M059J (cell line): Measurements from ENCODE around the gene DTNB. TPM values are rescaled to one million over a fixed set of nuclear protein-coding genes. Genes with fewer than 3 reads are reported as not detected.

Experiments used
- DNase-seq: peaks from one replicate; pipeline ENCODE4 v3.0.0-alpha.2; 2012; ENCODE audit warnings: low read depth
- total RNA-seq: library from RNA; depleted of rRNA; stranded (reverse); fragments of >200 nt; shearing (Covaris generic); gene quantifications from 2 replicates; pipeline ENCODE4 v1.2.3, GENCODE V29; 2014

Gene DTNB
- total RNA-seq, 1 experiment from 2014 or later: 12.2 TPM

DNA sequence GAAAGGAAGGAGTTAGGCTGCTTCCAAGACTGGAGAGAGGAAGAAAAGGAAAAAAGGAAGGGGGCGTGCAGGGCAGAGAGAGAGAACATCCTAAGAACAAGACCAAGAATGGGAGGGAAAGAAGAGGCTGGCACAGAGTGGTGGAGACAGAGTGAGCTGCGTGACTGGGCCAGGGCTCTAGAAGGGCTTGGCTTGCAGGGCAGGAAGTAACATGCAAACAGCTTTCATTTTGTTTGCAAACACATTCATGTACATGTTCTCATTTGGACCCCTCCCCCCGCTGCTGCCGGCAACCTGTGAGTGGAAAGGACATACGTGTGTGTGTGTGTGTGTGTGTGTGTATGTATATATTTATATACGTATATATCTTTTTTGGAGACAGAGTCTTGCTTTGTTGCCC lies 284.9 kb downstream of the DTNB start:
- DNase-seq: no peak

DNA sequence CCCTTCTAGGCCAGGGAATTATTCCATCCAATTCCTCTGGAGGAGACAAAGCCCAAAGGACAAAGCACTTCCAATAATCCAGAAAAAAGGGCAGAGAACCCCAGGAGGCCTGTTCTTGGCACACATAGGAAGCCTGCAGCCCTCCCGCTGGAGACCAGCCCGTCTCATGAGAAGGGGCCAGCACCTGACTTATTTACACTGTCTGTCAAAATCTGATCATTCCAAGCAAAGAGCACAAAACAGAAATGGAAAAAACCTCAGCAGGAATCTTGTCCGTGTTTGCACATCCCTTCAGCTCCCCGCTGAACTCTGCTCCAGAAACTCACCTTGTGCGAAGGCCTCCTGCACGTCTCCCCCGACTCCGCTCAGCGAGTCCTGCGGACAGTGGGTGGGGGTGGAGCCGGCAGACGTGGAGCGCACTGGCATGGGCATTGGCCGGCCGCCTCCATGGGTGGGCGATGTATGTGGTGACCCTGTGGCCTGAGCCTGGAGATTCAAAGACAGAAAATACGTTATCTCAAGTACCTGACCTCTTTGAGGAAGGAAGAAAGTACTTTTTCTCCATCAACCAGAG lies 285.4 kb downstream of the DTNB start:
- no peak for DNase-seq

- DNase-seq: no peak
Measured at GRCh38 chr2:25386971-25387875, 286.2 kb downstream of the DTNB start.

GRCh38 chr2:25385910-25386309 lies 287.5 kb downstream of the DTNB start:
- DNase-seq: no peak

DNA sequence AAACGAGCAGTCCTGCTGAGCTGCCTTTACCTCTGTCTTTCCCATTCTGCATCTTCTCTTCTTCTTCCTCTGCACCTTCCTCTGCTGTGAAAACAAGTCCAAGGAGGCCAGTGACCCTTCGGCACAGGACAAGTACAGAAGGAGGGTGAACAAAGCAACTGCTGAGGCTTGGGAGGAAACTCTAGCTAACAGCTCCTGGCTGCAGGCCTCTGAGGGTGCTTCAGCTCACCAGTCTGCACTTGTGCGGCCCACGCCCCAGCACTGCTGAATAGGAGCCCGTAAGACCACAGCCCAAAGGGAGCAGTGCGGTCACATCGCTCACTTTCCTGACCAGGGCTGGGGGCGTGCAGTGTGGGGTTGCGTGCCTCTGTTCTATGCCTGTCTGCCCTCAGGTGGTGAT lies 289.6 kb downstream of the DTNB start:
- no peak for DNase-seq

DNA sequence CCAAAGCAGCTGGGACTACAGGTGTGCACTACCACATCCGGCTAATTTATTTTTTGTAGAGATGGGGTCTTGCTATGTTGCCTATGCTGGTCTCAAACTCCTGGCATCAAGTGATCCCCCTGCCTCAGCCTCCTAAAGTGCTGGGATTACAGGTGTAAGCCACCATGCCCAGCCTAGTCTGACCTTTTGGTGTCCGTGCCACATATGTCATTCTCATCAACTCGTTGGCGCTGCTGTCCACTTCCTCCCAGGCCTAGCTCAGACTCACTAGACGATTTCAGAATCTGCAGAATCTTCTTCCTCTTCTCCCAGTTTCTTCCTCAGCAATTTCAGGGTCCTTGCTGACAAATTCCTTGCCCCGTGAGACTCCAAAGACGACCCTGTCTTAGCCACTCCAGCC lies 291.9 kb downstream of the DTNB start:
- no peak for DNase-seq

GRCh38 chr2:25380586-25381375 lies 292.6 kb downstream of the DTNB start:
- no peak for DNase-seq

GRCh38 chr2:25380023-25380422 lies 293.4 kb downstream of the DTNB start:
- DNase-seq: no peak

DNA sequence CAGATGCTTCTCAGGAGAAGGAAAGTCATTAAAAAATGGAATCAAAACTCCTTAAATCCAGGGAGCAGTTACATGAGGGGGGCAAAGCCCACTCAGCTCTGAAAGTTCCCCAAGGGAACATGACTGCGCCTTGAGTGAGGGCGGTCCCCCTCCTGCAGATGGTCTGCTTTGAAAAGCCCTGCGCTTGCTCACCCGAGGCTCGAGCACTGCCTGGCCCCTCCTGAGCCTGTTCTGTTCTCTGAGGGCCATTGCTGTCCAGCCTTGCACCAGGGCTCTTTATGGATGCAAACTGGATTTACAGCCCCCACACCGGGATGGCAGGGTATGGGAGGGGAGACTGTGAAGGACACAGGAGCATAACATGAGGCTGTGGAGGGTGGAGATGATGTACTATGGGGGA lies 293.8 kb downstream of the DTNB start:
- DNase-seq: no peak

DNA sequence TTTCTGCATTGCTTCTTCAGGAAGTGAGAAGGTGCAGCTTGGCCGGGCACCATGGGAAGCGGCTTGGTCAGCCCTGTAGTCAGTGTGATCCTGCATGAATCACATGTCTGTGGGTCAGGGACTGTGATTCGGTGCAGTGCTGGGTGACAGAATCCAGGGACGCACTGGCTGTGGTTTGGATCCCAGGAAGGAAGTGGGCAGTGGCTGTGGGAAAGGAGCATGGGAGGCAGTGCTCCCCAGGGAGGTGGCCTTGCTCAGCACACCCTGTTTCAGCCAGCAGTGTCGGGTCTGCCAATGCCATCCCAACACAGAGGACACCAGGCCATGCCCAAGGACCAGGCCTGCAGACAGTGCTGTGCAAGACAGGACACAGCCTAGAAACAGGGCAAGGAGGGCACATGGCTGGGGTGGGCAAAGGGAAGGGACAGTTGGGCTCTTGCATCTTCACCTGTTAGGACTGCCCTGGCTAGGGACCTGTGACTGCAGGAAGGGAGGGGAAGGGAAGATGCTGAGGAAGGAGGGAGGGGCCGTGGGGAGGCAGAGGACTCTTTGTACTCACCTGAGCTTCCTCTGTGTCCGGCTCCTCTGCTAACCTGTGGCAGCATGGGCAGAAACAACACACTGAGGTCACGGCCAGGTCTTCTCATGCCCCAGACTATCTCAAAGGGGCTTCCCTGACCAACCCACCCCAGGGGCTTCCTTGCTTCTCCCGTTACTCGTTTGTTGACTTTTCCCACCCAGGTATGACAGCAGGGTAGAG lies 294.5 kb downstream of the DTNB start:
- DNase-seq: peak; percentile 82

DNA sequence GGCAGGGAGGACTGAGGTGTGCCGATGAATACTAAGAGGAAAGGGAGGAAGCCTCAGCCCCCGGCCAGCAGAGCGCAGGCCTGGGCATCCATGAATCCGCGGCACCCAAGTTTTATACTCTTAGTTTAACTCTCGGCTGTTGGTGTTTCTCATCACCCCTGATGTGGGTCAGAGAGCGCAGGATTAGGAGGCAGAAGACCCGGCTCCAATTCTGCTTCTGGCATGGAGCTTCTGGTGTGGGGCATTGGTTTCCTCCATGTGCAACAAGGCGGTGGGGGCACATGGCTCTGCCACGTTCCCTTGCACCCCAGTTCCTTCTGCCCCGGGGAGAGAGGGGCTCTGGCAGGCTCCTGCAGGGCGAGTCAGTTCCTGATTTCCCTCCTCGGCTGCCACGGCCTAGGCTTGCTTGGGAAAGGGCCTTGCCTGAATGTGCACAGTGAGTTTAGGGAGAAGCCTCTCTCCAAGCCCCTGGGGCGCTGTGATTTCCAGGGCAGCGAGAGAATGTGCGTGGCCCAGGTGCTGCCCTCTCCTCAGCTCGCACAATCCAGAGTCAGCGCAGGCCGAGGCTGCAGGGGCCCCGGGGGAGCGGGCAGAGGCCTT lies 295.5 kb downstream of the DTNB start:
- DNase-seq: no peak

DNA sequence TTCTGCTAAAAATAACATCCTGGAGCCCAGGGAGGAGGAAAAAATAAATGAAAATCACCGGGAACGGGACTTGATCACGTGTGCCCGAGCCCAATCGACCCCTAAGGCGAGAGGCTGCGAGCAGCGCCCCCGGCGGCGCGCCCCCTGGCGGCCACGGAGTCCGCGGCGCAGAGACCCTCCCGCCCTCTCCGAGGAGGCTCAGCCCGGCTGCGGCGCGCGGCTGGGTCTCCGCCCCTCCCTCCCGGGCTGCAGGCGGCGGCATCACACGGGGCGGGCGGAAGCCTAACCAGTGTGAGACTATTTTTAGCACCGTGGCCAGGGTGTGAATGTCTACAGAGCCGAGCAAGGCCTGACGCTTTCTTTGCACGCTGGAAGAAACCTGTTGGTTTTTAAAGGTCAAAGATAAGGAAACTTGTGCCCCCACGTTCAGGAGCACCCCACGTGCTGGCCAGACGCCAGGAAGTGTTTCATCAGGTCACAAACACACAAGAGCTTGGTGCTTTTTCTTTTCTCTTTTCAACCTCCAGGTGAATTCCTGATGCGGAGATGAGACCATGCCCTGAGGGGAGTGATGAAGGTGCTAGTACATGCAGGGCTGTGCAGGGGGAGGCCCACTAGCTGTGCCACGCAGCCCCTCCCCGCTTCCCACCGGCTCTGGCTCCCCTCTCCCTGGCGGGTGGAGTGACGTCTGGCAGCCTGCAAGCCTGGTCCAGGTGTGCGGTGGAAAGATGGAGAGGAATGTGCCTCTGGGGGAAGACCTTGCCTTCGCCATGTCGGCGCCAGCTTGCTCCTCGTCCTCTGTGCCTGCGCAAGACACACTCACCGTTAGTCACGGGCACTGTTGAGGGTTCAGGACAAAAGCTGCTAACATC lies 296.4 kb downstream of the DTNB start:
- peak; percentile 83 for DNase-seq

DNA sequence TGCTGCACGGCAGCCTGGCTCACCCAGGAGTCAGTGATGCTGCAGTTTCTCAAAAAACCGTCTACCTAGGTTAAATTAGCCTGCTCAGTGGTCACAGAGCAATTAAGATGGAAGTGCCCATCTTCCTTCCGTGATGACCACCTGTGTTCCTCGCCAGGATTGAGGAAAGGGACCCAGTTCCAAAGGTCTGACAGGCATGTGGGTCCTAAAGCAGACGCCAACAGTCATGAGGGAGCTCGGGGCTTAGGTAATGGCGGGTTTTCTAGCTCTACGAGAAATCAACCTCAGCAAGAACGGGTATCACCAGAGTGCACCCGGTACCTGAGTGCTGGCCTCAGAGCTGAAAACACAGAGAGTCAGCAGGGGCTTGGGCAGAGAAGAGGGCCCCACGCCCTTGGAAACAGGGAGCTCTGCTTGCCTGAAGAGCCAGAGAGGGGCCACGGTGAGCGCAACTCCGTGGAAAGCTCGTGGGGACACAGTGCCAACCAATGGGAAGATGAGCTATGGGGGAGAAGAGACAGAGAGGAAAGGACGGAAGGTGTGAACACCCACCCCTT lies 297.3 kb downstream of the DTNB start:
- DNase-seq: no peak

DNA sequence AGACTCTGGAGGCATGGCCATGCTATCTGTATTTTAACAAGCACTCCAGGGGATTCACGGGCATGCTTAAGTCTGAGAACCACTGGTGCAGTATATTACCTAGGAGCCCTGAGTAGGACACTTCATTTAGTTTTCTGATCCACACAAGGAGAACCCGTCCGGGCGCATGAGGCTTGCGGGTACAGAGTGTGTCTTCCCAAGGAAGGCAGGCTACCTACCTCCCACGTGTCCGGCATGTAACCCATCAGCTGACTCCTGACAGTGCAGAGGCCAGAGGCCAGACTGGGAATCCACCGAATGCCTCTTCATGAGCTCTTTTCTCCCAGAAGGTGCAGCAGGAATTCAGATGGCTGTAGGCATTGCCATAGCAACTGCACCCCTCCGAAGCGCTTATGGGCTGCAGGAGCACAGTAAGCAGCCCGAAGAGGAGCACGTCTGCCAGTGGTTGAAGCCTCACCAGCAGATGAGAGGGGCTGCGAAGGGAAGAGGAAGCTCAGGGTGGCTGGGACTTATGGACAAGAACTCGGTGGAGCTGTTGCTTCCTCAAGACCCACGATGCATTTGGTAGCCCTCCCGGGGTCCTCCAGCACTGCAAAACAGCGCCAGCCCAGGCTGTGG lies 297.9 kb downstream of the DTNB start:
- no peak for DNase-seq

GRCh38 chr2:25374827-25375226 lies 298.6 kb downstream of the DTNB start:
- no peak for DNase-seq

- no peak for DNase-seq
Measured at GRCh38 chr2:25374411-25374810, 299.0 kb downstream of the DTNB start.

- DNase-seq: no peak
Measured at GRCh38 chr2:25373269-25373981, 300.0 kb downstream of the DTNB start.

DNA sequence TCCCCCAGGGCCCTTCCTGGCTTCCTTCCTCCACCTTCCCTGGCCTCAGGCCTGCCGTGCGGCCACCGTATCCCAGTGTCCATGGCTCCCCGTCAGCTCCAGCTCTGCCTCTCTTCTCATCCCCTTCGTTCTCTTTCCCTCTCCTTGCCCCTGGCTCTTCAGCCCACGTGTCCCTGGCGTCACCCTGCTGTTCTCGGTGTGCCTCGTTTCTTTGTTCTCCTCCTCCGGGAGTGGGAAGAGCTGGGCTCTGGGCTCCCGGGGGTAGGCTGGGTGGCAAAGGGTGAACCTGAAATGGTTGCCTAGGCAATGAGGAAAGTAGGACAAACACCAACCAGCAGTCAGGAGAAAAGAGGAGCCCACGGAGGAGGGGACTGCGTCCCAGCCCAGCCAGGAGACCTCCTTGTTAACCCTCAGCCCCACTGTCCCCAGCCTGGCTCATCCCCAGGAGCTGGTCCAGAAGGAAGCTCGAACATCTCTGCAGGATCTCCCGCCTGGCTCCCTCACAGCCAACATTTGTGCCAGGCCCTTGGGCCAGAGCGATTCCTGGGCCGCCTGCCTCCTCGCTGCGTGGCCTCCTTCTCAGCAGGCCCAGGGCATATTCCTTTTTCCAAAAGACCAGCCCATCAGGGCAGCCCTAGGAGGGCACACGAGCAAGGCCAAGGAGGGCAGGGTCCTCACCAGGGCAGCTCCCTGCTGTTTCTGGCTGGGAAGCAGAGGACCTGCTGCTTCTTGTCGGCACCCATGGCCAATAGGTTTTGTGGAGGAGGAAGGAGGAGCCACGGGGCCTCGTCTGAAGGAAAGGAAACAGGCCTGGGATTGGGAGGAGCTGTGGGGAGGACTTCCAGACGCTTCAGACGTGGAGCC lies 300.7 kb downstream of the DTNB start:
- DNase-seq: no peak
